Hypothalamus (tissue), 51 donors: Measurements from ENCODE around the gene MMP1.

ENCODE experiments used
- DNase-seq, 51 donors: peaks; one replicate each; lab custom pipeline; 2025; lab: John Stamatoyannopoulos, UW

MMP1 gene

GRCh38 chr11:102798012-102798746 is at the start of gene MMP1:
TSS of gene MMP1 (minus strand) at chr11:102798160. CDS start at chr11:102798092, 68 bp downstream.
- DNase-seq = no peak

DNA sequence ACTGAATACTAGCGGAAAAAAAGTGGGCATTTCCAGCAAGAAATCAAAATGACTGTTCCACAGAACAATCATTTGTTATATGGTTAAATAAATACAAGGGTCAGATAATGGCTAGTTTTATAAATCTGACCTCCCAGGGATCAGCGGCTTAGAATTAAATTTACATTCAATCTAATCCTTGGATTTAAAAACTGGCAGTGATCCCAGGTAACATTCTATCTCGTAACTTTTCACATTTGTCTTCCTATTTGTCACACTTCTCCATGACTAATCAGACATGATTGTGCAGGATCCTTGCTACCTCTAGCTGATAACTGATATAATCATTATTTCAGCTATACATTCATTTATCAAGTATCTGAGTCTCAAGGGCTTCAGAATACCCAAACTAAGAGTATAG is 48.3 kb upstream of the MMP1 start:
- no peak for DNase-seq

DNA sequence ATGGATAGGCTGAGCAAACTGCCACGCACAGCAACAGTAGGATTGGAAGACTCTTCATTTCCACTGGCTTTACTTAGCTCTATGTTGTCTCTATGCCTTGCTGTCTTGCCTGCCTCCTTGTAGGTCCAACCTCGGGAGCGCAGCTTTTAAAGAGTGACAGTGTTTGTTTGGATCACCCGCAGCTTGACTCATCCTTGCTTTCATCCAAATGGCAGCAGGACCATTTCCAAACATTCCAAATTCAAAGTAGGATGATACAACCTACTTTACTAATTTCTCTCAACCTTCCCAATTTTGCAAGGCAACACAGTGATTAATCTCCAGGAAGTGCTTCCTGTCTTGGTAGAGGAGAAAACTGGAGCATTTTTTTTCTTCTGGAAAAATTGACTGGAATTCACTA is 45.5 kb upstream of the MMP1 start, which contains the start of gene MMP3:
MMP3 (minus strand) TSS at position 121 of the 400 bp plus-strand sequence; CDS start at position 58, 63 bp downstream.
- DNase-seq = no peak

GRCh38 chr11:102842930-102843329 is 45.0 kb upstream of the MMP1 start:
- DNase-seq = no peak

DNA sequence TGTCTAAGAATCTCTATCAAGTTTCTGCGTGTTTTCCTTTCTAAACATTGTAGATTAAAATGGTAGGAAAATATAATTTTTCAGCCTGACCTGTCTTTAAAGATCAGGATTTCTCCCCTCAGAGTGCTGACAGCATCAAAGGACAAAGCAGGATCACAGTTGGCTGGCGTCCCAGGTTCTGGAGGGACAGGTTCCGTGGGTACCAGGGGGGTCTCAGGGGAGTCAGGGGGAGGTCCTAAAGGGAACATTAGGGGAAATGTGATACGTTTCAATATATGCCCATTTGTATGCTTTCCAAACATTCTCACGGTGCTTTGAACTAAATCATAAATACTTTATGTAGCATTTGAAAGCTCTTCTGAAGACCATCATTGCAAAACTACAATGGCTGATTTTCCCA is 42.1 kb upstream of the MMP1 start:
- DNase-seq = no peak

- DNase-seq = no peak
Observed at GRCh38 chr11:102837646-102838045, 39.7 kb upstream of the MMP1 start.

DNA sequence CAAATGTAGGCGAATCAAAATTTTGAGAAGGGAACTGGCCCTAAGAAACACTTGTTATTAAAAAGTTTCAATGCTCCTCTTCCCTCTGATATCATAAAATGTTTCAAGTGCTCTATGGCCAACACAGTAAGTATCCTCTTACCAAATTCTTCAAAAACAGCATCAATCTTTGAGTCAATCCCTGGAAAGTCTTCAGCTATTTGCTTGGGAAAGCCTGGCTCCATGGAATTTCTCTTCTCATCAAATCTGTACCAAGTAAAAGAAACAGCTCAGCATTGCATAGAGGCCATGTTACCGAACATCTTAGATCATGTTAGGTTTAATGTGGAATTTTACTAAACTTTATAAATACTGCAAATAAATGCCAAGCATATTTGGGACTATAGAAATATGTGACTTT is 39.2 kb upstream of the MMP1 start:
- no peak for DNase-seq

GRCh38 chr11:102836290-102836875 is 38.4 kb upstream of the MMP1 start:
- DNase-seq = no peak

GRCh38 chr11:102833731-102834130 is 35.8 kb upstream of the MMP1 start:
- no peak for DNase-seq

DNA sequence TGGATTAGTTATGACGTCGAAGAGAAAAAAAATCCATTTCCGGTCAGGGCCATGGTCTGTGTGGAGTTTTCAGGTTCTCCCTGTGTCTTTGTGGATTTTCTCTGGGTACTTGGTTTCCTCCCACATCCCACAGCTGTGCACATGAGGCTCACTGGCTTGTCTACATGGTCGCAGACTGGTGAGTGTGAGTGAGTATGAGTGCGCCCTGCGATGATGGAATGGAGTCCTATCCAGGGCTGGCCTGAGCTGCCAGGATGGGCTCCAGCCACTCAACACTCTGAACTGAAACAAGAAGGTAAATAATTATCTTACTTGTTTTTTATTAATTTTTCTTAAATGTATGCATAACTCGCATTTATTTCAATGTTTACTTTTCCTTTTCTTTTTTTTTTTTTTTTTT is 34.7 kb upstream of the MMP1 start:
- no peak for DNase-seq

DNA sequence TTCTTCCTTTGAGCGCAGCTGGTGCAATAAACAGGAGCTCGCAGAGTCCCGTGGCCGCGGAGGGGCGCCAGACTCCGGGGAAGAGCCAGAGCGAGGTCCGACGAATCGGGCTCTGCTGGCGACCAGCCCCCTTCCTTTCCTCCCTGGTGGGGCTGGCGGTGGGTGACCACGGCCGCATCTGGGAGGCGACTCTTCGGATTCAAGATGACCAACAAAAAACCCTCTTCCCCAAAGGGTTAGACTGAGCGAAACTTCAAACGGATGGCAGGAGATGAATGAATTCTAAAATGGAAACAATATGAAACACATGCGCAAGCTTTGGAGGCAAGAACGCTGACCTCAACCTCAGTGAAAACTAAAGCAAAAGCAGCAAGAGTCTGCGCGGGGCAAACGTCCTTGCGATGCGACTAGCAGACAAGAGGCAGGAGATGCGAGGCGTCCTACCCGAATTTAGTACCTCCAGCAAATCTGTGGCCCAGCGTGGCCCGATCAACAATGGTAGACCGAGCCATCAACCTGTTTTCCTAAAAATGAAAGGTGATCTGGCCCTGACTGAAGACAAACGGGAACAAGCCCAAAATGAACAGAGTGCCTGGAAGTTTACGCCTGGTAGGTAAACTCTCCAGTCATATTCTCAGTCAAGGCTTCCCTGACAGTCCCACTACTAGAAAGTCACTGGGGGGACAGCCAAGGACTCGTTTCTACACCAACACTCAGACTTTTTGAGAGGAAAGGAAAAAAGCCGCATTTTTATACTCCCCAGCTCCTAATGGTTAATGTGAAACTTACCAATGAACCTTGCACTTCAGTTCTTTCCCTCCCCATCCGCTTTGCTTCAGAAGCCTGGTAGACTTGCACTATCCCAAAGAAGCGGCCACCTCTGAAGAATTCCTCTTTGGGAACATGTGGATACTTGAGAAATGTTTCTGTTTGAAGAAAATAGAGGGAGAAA is 33.8 kb upstream of the MMP1 start:
- peak in 18 of 51 donors; percentile 1 to 52 (median 7) for DNase-seq

- no peak for DNase-seq
Observed at GRCh38 chr11:102831128-102831488, 33.1 kb upstream of the MMP1 start.

GRCh38 chr11:102830001-102830727 is 32.2 kb upstream of the MMP1 start:
- DNase-seq = no peak

DNA sequence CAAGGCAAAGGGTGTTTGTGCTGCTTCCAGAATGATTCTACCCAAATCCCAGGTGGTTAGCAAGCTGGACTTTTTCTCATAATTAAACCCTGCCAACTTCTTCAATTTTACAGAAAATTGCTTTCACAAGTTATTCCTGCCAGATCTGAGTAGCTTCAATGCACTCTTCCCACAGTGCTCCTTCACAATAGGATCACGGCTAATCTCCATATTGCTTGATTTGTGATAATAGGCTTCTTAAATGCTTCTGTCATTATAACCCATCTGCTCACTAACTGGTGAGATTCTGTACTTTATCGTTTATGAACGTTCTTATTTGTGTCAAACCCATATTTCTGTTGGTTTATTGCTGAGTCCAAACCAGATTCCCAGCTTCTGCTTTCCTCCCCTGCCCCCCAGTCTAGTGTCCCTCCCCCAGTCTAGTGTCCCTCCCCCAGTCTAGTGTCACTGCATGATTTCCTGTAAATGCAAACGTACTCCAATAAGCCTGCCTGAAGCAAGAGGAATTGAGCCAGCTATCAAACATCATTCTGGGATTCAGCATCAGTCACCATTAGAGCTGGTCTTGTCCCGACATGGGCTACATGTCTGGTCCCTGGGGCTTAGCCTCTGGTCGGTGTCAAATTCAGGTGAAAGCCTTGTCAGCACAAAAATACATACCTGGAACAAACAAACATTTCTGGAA is 31.5 kb upstream of the MMP1 start:
- no peak for DNase-seq

- DNase-seq = no peak
Observed at GRCh38 chr11:102824556-102824955, 26.6 kb upstream of the MMP1 start.

GRCh38 chr11:102819491-102819890 is 21.5 kb upstream of the MMP1 start:
- DNase-seq = no peak

DNA sequence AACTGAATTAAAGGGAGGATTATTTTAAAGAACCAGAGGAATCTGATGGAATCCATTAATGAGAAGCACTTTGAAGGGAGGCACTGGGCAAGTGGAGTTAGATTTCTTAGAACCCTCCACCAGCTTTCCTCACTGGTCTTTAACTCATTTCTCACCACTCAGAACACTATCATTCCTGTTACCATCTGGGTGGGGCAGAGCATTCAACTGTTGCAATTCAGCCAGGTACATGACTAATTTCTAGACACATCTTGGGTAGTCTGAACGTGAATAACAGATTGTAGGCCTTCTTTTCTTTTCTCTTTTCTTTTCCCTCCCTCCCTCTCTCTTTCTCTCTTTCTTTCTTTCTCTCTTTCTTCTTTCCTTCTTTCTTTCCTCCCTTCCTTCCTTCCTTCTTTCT is 15.5 kb upstream of the MMP1 start:
- DNase-seq = no peak

GRCh38 chr11:102812188-102812587 is 14.2 kb upstream of the MMP1 start:
- DNase-seq = no peak

DNA sequence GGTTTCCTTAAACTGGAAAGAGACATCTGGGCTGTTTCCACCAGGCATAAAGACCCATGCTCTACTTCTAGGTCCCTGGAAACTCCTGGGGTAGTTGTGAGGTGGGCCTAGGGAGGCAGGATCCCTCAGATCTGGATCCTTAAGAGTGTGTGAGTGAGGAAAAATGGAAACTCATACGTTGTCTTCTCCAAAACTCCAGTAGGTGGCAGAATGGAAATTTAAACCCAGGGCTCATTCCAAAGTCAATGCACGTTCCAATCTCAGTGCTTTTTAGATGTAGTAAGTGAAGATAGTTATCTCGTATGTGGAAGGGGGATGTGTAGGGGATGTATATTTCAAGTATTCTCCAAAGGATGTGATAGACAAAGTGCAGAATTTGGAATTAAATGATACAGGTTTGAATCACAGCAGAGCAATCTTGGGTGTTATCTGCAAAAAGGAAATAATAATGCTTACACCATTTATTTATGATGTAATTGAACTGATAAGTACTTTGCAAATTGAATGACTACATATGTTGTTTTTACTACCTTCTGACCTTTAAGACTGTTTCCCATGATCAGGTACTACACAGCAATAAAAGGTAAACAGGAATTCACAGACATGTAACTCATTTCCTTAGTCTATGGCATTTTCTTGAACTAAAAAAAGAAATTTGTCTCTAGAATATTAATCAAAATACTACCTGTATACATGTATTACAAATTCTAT is 13.1 kb upstream of the MMP1 start:
- DNase-seq = no peak
